Subcutaneous adipose tissue (tissue), 4 donors: ENCODE results near the gene CALB2. TPM values are rescaled to one million over a fixed set of nuclear protein-coding genes. Genes with fewer than 3 reads are reported as not detected.

ENCODE experiments used
- total RNA-seq, 4 donors: library from RNA; depleted of rRNA; stranded (reverse); fragments of >200 nt; gene quantifications; one replicate each; pipeline ENCODE4 v1.1.0, GENCODE V29; 2016
- TF ChIP-seq, protein P1 (sequence below): fragments of 450-650 bp; IDR thresholded peaks from one replicate; pipeline ENCODE4 v1.5.1; 2016; ENCODE audit warnings: low read depth, mild to moderate bottlenecking, control low read depth, antibody characterized with exemption, moderate library complexity

CALB2 gene
- total RNA-seq, 4 donors from 2014 or later = 58.5 to 297 (median 87.3) TPM

GRCh38 chr16:71379711-71380110 lies 21.2 kb downstream of the CALB2 start:
- TF ChIP-seq, protein P1, sequence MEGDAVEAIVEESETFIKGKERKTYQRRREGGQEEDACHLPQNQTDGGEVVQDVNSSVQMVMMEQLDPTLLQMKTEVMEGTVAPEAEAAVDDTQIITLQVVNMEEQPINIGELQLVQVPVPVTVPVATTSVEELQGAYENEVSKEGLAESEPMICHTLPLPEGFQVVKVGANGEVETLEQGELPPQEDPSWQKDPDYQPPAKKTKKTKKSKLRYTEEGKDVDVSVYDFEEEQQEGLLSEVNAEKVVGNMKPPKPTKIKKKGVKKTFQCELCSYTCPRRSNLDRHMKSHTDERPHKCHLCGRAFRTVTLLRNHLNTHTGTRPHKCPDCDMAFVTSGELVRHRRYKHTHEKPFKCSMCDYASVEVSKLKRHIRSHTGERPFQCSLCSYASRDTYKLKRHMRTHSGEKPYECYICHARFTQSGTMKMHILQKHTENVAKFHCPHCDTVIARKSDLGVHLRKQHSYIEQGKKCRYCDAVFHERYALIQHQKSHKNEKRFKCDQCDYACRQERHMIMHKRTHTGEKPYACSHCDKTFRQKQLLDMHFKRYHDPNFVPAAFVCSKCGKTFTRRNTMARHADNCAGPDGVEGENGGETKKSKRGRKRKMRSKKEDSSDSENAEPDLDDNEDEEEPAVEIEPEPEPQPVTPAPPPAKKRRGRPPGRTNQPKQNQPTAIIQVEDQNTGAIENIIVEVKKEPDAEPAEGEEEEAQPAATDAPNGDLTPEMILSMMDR = no peak

DNA sequence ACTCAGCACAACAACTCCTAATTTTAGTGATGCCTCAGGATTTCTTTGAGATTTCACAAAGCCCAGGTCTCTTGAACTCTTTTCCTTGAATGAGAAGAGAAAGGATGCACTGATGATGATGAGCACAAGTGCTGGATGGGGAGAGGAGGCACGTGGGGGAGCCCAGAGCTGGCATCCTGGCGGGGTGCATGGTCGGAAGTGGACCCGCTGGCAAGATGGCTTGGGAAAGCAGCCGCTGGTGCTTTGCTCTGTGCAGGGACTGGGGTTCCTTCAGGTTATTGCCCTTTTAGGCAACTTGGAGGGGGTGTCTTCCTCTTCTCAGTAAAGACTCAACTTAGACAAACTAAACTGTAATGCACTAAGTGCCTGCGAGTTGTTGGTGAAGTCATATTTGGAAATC lies 22.3 kb downstream of the CALB2 start:
- TF ChIP-seq, protein P1 = no peak

- TF ChIP-seq, protein P1 = no peak
These were observed 24.7 kb downstream of the CALB2 start for GRCh38 chr16:71383054-71383773.

DNA sequence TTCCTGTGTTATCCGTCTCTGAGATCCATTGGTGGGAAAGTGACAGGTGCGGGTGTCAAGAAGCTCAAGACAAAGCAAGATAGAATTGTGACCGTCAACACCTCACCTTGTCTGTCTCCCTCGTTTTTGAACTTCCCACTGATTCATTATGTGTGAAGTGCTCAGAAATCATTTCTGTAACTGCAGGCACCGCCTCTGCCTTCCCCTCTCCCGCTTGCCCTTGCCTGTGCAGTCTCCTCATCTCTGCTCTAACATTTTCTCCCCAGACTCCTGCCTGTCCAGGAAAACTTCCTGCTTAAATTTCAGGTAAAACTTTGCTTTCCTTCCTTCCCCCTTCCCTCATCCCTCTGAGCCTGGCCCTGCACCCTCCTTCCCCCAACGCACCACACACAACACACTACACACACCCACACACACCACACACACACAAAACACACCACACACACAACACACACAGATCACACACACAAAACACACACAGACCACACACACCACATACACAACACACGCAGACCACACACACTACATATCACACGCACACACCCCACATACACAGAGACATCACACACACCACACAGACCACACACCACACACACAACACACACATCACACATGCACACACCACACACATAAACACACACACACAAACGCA lies 25.7 kb downstream of the CALB2 start:
- TF ChIP-seq, protein P1 = no peak

- TF ChIP-seq, protein P1 = no peak
These were observed 28.7 kb downstream of the CALB2 start for GRCh38 chr16:71387045-71387871.

DNA sequence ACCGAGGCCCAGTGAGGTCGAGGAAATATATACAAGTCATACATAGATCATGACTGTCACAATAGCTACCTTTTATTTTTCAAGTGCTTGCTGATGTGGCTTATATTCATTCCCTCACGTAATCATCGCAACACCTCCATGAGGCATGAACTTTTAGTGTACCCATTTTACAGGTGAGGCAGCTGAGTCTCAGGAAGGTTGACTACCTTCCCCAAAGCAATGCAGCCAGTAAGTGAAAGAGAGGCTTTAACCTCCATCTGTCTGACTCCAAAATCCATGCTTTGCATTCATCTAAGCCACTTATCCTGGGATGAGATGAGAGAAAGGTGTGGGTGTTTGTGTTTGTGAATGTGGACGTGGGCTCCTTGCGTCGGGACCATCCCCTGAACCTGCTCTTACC lies 30.8 kb downstream of the CALB2 start:
- TF ChIP-seq, protein P1 = no peak

DNA sequence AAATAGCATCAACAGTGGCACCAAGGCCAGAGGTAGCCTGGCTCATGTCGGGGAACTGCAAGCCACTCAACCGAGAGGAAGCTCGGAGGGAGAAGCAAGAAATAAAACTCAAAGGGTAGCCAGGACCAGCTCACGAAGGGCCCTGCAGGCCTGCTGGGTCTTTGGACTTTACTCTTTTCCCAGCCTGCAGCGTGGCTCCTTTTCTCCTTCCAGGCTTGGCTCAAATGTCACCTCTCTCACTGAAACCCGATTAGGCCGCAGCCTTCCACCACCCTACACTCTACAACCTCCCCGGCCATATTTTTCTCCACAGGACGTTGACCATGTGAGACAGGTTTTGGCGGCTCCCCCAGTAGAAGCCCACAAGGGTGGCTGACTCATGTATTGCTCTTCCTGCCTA lies 38.1 kb downstream of the CALB2 start:
- TF ChIP-seq, protein P1 = no peak
